ENCODE measurements around the gene KIF19.

GRCh38 chr17:74371653-74372147 lies 45.7 kb downstream of the KIF19 start:
- TF ChIP-seq POLR2AphosphoS5 (IDR thresholded peaks at IDR 0.05) (no peak), EP300 (IDR thresholded peaks at IDR 0.05) (no peak), CTCF (IDR thresholded peaks at IDR 0.05) (no peak)
